A673 (cell line): Measurements from ENCODE around the gene SUSD4. TPM values are rescaled to one million over a fixed set of nuclear protein-coding genes. Genes with fewer than 3 reads are reported as not detected.

Experiments used
- BruUV-seq: library from RNA; stranded (reverse); fragments of 400-500 nt; replicated peaks from 2 replicates; lab custom pipeline; 2021; lab: Mats Ljungman, UMichigan
- CTCF ChIA-PET: fragments of 300-600 bp; sonication (Branson Sonifier 250); formaldehyde crosslinking; loops from one replicate; lab custom pipeline; 2022; ENCODE audit warnings: antibody characterized with exemption; lab: Charles Lee
- POLR2A ChIA-PET: fragments of 300-600 bp; sonication (Branson Sonifier 250); formaldehyde crosslinking; loops from one replicate; lab custom pipeline; 2022; ENCODE audit warnings: antibody characterized with exemption; ENCODE audit not compliant: low non-redundant PET; lab: Charles Lee
- DNase-seq: peaks from one replicate; pipeline ENCODE4 v3.0.0-alpha.2; 2015; ENCODE audit warnings: low spot score
- H3K27ac ChIP-seq: fragments of 200-600 bp; sonication (generic); 2 replicates; pipeline ENCODE4 v1.5.1; 2016; ENCODE audit warnings: mixed run types, low read depth, mild to moderate bottlenecking, mixed read lengths, antibody characterized with exemption, low read length; ENCODE audit not compliant: poor library complexity, severe bottlenecking
- H3K27me3 ChIP-seq: fragments of 200-600 bp; sonication (generic); replicated peaks from 2 replicates; pipeline ENCODE4 v1.6.1; 2017; ENCODE audit warnings: mixed run types, low read depth, mild to moderate bottlenecking, mixed read lengths, antibody characterized with exemption, low read length; ENCODE audit not compliant: insufficient read depth, poor library complexity
- H3K36me3 ChIP-seq: fragments of 200-600 bp; sonication (generic); 2 replicates; pipeline ENCODE4 v1.6.1; 2016; ENCODE audit warnings: mixed run types, mild to moderate bottlenecking, mixed read lengths, antibody characterized with exemption, low read length; ENCODE audit not compliant: insufficient read depth, poor library complexity, severe bottlenecking
- H3K4me1 ChIP-seq: fragments of 200-600 bp; sonication (generic); 2 replicates; pipeline ENCODE4 v1.6.1; 2017; ENCODE audit warnings: mixed run types, mild to moderate bottlenecking, mixed read lengths, antibody characterized with exemption, low read length; ENCODE audit not compliant: insufficient read depth, poor library complexity, severe bottlenecking
- H3K4me3 ChIP-seq: fragments of 200-600 bp; sonication (generic); 2 replicates; pipeline ENCODE4 v1.5.1; 2016; ENCODE audit warnings: low read depth, mixed run types, mild to moderate bottlenecking, mixed read lengths, low read length; ENCODE audit not compliant: poor library complexity, severe bottlenecking
- H3K9me3 ChIP-seq: fragments of 200-600 bp; sonication (generic); 2 replicates; pipeline ENCODE4 v1.6.1; 2016; ENCODE audit warnings: mixed run types, low read depth, mild to moderate bottlenecking, mixed read lengths, antibody characterized with exemption, low read length; ENCODE audit not compliant: poor library complexity, severe bottlenecking
- CTCF ChIP-seq: fragments of 300-800, 200-600 bp; sonication (generic); conservative IDR thresholded peaks from 2 replicates; pipeline ENCODE4 v1.5.1; 2017; ENCODE audit warnings: low read depth, mild to moderate bottlenecking, antibody characterized with exemption, low read length, moderate library complexity, mixed read lengths
- EZH2 ChIP-seq: fragments of 200-600 bp; sonication (generic); IDR thresholded peaks from 2 replicates; pipeline ENCODE4 v1.6.1; 2017; ENCODE audit warnings: borderline replicate concordance, low read depth, mild to moderate bottlenecking, mixed read lengths, antibody characterized with exemption, low read length; ENCODE audit not compliant: poor library complexity, severe bottlenecking
- intact Hi-C: fragments of 100-400 bp; cut with micrococcal nuclease; formaldehyde crosslinking; loops from one replicate; pipeline ENCODE4 v1.10.0; 2022; ENCODE audit not compliant: unreplicated experiment
- total RNA-seq: library from RNA; stranded (reverse); gene quantifications from 2 replicates; pipeline ENCODE4 v1.2.3, GENCODE V29; 2021

SUSD4 gene
- total RNA-seq, 1 experiment from 2014 or later, result not detected

- CTCF ChIA-PET, result no interaction called here
- no peak for DNase-seq
- no TSS peak for BruUV-seq
- no peaks in the 10 kb centered on the region for H3K9me3 ChIP-seq
- intact Hi-C loops, result no loop called here
- no peaks in the 10 kb centered on the region for H3K36me3 ChIP-seq
- TF ChIP-seq CTCF, result no peak
- no peak for TF ChIP-seq EZH2
- POLR2A ChIA-PET, result no interaction called here
- no peak overlapping the region for H3K27ac ChIP-seq
- H3K27me3 ChIP-seq, result no peaks in the 10 kb centered on the region
- H3K4me3 ChIP-seq, result no peak overlapping the region
- H3K4me1 ChIP-seq, result no peaks in the 10 kb centered on the region
These were observed 138.9 kb downstream of the SUSD4 start for GRCh38 chr1:223225061-223225460.

- no peak for DNase-seq
- CTCF ChIA-PET, result no interaction called here
These were observed 139.5 kb downstream of the SUSD4 start for GRCh38 chr1:223224465-223224864.

GRCh38 chr1:223223091-223223995 lies 140.6 kb downstream of the SUSD4 start:
- no peaks in the 10 kb centered on the region for H3K36me3 ChIP-seq
- TF ChIP-seq CTCF (no peak), EZH2 (no peak)
- intact Hi-C loops, result no loop called here
- CTCF ChIA-PET, result no interaction called here
- H3K27me3 ChIP-seq, result no peaks in the 10 kb centered on the region
- H3K4me3 ChIP-seq, result no peak overlapping the region
- no peak overlapping the region for H3K27ac ChIP-seq
- POLR2A ChIA-PET, result no interaction called here
- H3K9me3 ChIP-seq, result no peaks in the 10 kb centered on the region
- H3K4me1 ChIP-seq, result no peaks in the 10 kb centered on the region
- DNase-seq, result no peak
- no TSS peak for BruUV-seq

More at GRCh38 chr1:223224465-223224864, 139.5 kb downstream of the SUSD4 start:
- intact Hi-C loops, result no loop called here
- BruUV-seq, result no TSS peak
- TF ChIP-seq CTCF (no peak), EZH2 (no peak)
- Histone ChIP-seq H3K36me3 (no peaks in the 10 kb centered on the region), H3K4me1 (no peaks in the 10 kb centered on the region), H3K9me3 (no peaks in the 10 kb centered on the region), H3K27ac (no peak overlapping the region), H3K4me3 (no peak overlapping the region), H3K27me3 (no peaks in the 10 kb centered on the region)
- POLR2A ChIA-PET, result no interaction called here
